H1 (cell line): Measurements from ENCODE around the gene TCF4. TPM values are rescaled to one million over a fixed set of nuclear protein-coding genes. Genes with fewer than 3 reads are reported as not detected.

Experiments used
- CTCF ChIA-PET: fragments of 300-600 bp; sonication (Branson Sonifier 250); formaldehyde crosslinking; loops from one replicate; lab custom pipeline; 2021; ENCODE audit not compliant: partially characterized antibody; lab: Charles Lee
- POLR2A ChIA-PET: fragments of 300-600 bp; sonication (Branson Sonifier 250); formaldehyde crosslinking; loops from one replicate; lab custom pipeline; 2021; ENCODE audit warnings: inconsistent platforms; ENCODE audit not compliant: partially characterized antibody; lab: Charles Lee
- DNase-seq, 2 experiments: peaks; one replicate each; pipeline versions ENCODE4 v3.0.0 to v3.0.0-alpha.2; 2010 to 2022; ENCODE audit warnings: low spot score in 2 of 2, low read depth in 1 of 2, mixed read lengths in 1 of 2
- FAIRE-seq: peaks from 2 replicates; lab custom pipeline; 2011; peaks lifted over from hg19 to GRCh38; lab: Jason Lieb, UNC
- H2AFZ ChIP-seq: 2 replicates; pipeline ENCODE4 v1.8.1; 2012; ENCODE audit warnings: low read length, inconsistent platforms
- H2AK5ac ChIP-seq: 2 replicates; pipeline ENCODE4 v1.6.1; 2013; ENCODE audit warnings: low read depth, low read length
- H2BK120ac ChIP-seq: replicated peaks from 2 replicates; pipeline ENCODE3; 2013; ENCODE audit warnings: low read depth, low read length, inconsistent platforms
- H2BK12ac ChIP-seq: 2 replicates; pipeline ENCODE4 v1.6.1; 2013; ENCODE audit warnings: low read depth, low read length
- H2BK15ac ChIP-seq: 2 replicates; pipeline ENCODE4 v1.6.1; 2013; ENCODE audit warnings: low read length
- H2BK20ac ChIP-seq: 2 replicates; pipeline ENCODE4 v1.6.1; 2013; ENCODE audit warnings: low read length
- H2BK5ac ChIP-seq: 2 replicates; pipeline ENCODE4 v1.6.1; 2013; ENCODE audit warnings: low read depth, low read length
- H3K14ac ChIP-seq: 2 replicates; pipeline ENCODE4 v1.6.1; 2013; ENCODE audit warnings: inconsistent platforms; ENCODE audit not compliant: insufficient read length
- H3K18ac ChIP-seq: 2 replicates; pipeline ENCODE4 v1.6.1; 2013; ENCODE audit warnings: low read length; ENCODE audit errors: extremely low read depth
- H3K23ac ChIP-seq: 2 replicates; pipeline ENCODE4 v1.6.1; 2013; ENCODE audit warnings: inconsistent platforms; ENCODE audit not compliant: insufficient read length
- H3K23me2 ChIP-seq: 2 replicates; pipeline ENCODE4 v1.6.1; 2013; ENCODE audit warnings: low read depth, low read length
- H3K27ac ChIP-seq: 2 replicates; pipeline ENCODE4 v1.6.1; 2011; ENCODE audit warnings: low read depth, low read length, inconsistent platforms
- H3K27me3 ChIP-seq, 4 experiments: replicated peaks in 1 of 4; 1 replicate in 1 of 4; 2 replicates in 3 of 4; pipeline versions ENCODE4 v1.6.1 to v1.8.1; 2011 to 2013; ENCODE audit warnings: low read length in 3 of 4, mild to moderate bottlenecking in 3 of 4, inconsistent platforms in 2 of 4, mixed read lengths in 2 of 4, moderate library complexity in 1 of 4; ENCODE audit not compliant: control insufficient read depth in 3 of 4, insufficient read depth in 3 of 4; ENCODE audit errors: extremely low read depth in 1 of 4
- H3K36me3 ChIP-seq, 4 experiments: 2 replicates each; pipeline versions ENCODE4 v1.6.1 to v1.8.1; 2011 to 2013; ENCODE audit warnings: mild to moderate bottlenecking in 4 of 4, low read length in 3 of 4, moderate library complexity in 2 of 4, control low read depth in 1 of 4, inconsistent platforms in 1 of 4; ENCODE audit not compliant: insufficient read depth in 4 of 4, control insufficient read depth in 2 of 4
- H3K4ac ChIP-seq: replicated peaks from 2 replicates; pipeline ENCODE3; 2013; ENCODE audit warnings: low read length, low read depth, mixed read lengths, inconsistent platforms; ENCODE audit not compliant: insufficient read length
- H3K4me1 ChIP-seq, 4 experiments: replicated peaks in 1 of 4; 1 replicate in 1 of 4; 2 replicates in 3 of 4; pipeline versions ENCODE4 v1.6.1 to v1.8.1; 2011 to 2013; ENCODE audit warnings: low read length in 3 of 4, inconsistent platforms in 2 of 4, mixed read lengths in 1 of 4; ENCODE audit not compliant: insufficient read depth in 4 of 4, control insufficient read depth in 3 of 4
- H3K4me2 ChIP-seq, 2 experiments: 2 replicates each; pipeline versions ENCODE4 v1.6.1 to v1.8.1; 2011 to 2013; ENCODE audit warnings: low read depth in 2 of 2, low read length in 2 of 2, control low read depth in 1 of 2, inconsistent platforms in 1 of 2, mild to moderate bottlenecking in 1 of 2; ENCODE audit not compliant: insufficient read depth in 1 of 2
- H3K4me3 ChIP-seq, 4 experiments: fragments of 200-600, 300-600 bp in 1 of 4; sonication (generic), shearing (Covaris generic), sonication (Bioruptor Twin) in 1 of 4; 2 replicates each; pipeline versions ENCODE4 v1.5.1 to v1.8.1; 2011 to 2016; ENCODE audit warnings: low read length in 4 of 4, low read depth in 3 of 4, control low read depth in 2 of 4, inconsistent platforms in 2 of 4, mild to moderate bottlenecking in 2 of 4, mixed read lengths in 1 of 4, moderate library complexity in 1 of 4; ENCODE audit not compliant: insufficient read depth in 2 of 4; ENCODE audit errors: extremely low read depth in 1 of 4
- H3K56ac ChIP-seq: replicated peaks from 2 replicates; pipeline ENCODE3; 2013; ENCODE audit warnings: low read depth, mild to moderate bottlenecking, mixed read lengths, low read length, inconsistent platforms; ENCODE audit not compliant: insufficient read length
- H3K79me1 ChIP-seq: 2 replicates; pipeline ENCODE4 v1.6.1; 2013; ENCODE audit warnings: low read depth, low read length, control low read depth
- H3K79me2 ChIP-seq, 2 experiments: 2 replicates each; pipeline versions ENCODE4 v1.6.1 to v1.8.1; 2012 to 2013; ENCODE audit warnings: low read length in 2 of 2, mild to moderate bottlenecking in 2 of 2, inconsistent platforms in 1 of 2; ENCODE audit not compliant: insufficient read depth in 2 of 2, control insufficient read depth in 1 of 2
- H3K9ac ChIP-seq, 4 experiments: replicated peaks in 1 of 4; 1 replicate in 1 of 4; 2 replicates in 3 of 4; pipeline versions ENCODE4 v1.6.1 to v1.8.1; 2011 to 2013; ENCODE audit warnings: low read depth in 3 of 4, low read length in 3 of 4, control low read depth in 2 of 4, mild to moderate bottlenecking in 2 of 4, moderate library complexity in 2 of 4, inconsistent platforms in 1 of 4; ENCODE audit errors: extremely low read depth in 1 of 4
- H3K9me3 ChIP-seq, 2 experiments: 2 replicates each; pipeline versions ENCODE4 v1.6.1 to v1.8.1; 2012 to 2013; ENCODE audit warnings: mild to moderate bottlenecking in 2 of 2, moderate library complexity in 2 of 2, control low read depth in 1 of 2, inconsistent platforms in 1 of 2, low read depth in 1 of 2, low read length in 1 of 2, mixed read lengths in 1 of 2; ENCODE audit not compliant: insufficient read depth in 2 of 2
- H4K20me1 ChIP-seq, 2 experiments: replicated peaks in 1 of 2; 2 replicates each; pipeline versions ENCODE3 to v1.8.1; 2011 to 2013; ENCODE audit warnings: inconsistent platforms in 2 of 2, low read length in 2 of 2, mild to moderate bottlenecking in 1 of 2; ENCODE audit not compliant: insufficient read depth in 2 of 2, control insufficient read depth in 1 of 2
- H4K5ac ChIP-seq: 2 replicates; pipeline ENCODE4 v1.6.1; 2013; ENCODE audit warnings: low read length, low read depth, mixed read lengths, inconsistent platforms; ENCODE audit not compliant: insufficient read length
- H4K8ac ChIP-seq: 2 replicates; pipeline ENCODE4 v1.8.0; 2013; ENCODE audit warnings: mild to moderate bottlenecking, moderate library complexity, low read length, inconsistent platforms; ENCODE audit not compliant: insufficient read depth; ENCODE audit errors: extremely low read depth
- H4K91ac ChIP-seq: replicated peaks from 2 replicates; pipeline ENCODE3; 2013; ENCODE audit warnings: low read length, mixed read lengths, inconsistent platforms; ENCODE audit not compliant: insufficient read length
- CEBPB ChIP-seq: IDR thresholded peaks from 2 replicates; pipeline ENCODE4 v1.6.1; 2012; ENCODE audit warnings: low read depth, low read length
- JUND ChIP-seq: IDR thresholded peaks from 2 replicates; pipeline ENCODE4 v1.6.1; 2011; ENCODE audit warnings: mild to moderate bottlenecking, improper control_type of control experiment, low read length
- RNF2 ChIP-seq: fragments of 200-900, 300-1000 bp; sonication (generic); IDR thresholded peaks from 2 replicates; pipeline ENCODE4 v1.7.1; 2016; ENCODE audit warnings: borderline replicate concordance, low read depth, mild to moderate bottlenecking, antibody characterized with exemption, low read length; ENCODE audit not compliant: poor library complexity, severe bottlenecking; ENCODE audit errors: missing control alignments
- WGBS, 2 experiments: shearing (Covaris generic) in 1 of 2; methylation state at CpG; one replicate each; pipeline versions ENCODE4 v1.1.6 to v1.1.7; 2013 to 2015; ENCODE audit warnings: low lambda C conversion rate in 2 of 2, mixed read lengths in 2 of 2, inconsistent platforms in 1 of 2, low coverage in 1 of 2, missing lambda C conversion rate in 1 of 2; ENCODE audit not compliant: insufficient replicate concordance in 2 of 2, insufficient coverage in 1 of 2, insufficient read length in 1 of 2; ENCODE audit errors: extremely low coverage in 1 of 2, missing lambda C conversion rate in 1 of 2; 5-methylcytosine and 5-hydroxymethylcytosine counted together
- polyA plus RNA-seq, 7 experiments: library from polyadenylated mRNA; depleted of rRNA in 3 of 7; stranded (reverse) in 5 of 7; unstranded in 2 of 7; fragments of >200 nt in 5 of 7; fragments of 200-250 nt in 2 of 7; gene quantifications; 1 replicate in 5 of 7; 2 replicates in 1 of 7; 4 replicates in 1 of 7; pipeline versions ENCODE4 v1.2.1 to v1.2.3, GENCODE V29; 2011 to 2013; ENCODE audit warnings: missing spikeins in 2 of 7, mixed read lengths in 2 of 7
- total RNA-seq: library from RNA; stranded (reverse); fragmentation: NEBNext Ultra II Directional; extraction: Animal tissue kit (Norgen Biotek cat#: 25700); gene quantifications from 2 replicates; pipeline ENCODE4 v1.2.1, GENCODE V29; 2021
- TF ChIP-seq, protein P1 (sequence below), 3 experiments: IDR thresholded peaks; 1 replicate in 2 of 3; 2 replicates in 1 of 3; pipeline versions ENCODE4 v1.5.1 to v1.6.1; 2011; ENCODE audit warnings: low read length in 3 of 3, mild to moderate bottlenecking in 3 of 3, inconsistent platforms in 2 of 3, low read depth in 1 of 3, moderate library complexity in 1 of 3; ENCODE audit not compliant: insufficient read depth in 1 of 3; ENCODE audit errors: control extremely low read depth in 1 of 3

The TCF4 gene
- total and polyA plus RNA-seq, 2 of the 8 experiments (the other 6 are each of a cell fraction or from before 2014, with no cell fraction given), result 59.3 to 118 TPM

DNA sequence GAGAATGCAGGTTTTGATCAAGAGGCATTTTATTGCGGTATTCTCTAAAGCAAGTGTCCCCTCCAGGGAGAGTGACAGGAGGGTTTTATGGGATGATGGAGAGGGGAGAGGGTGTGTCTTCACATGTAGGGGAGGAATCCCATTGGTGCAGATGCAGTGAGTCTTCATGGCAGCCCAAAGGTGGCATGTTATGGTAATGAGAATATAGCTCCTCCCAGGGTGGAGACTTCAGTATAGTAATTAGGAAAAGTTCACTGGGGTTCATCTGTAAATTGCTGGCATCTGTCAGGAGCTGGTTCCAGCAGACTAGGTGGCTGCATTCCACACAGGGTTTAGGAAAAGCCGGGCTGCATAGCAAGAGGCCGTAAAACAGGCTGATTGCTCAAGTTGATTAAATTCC, 398.0 kb downstream of the TCF4 start:
- no peak overlapping the region for H2BK15ac ChIP-seq
- POLR2A ChIA-PET, result interaction anchor here (0.6 kb wide), 1 partner anchor 41 kb away, joined by 3 read pairs; no protein-coding TSS in a partner anchor

More for the DNA sequence above, 398.0 kb downstream of the TCF4 start:
- Histone ChIP-seq H2BK120ac (no peak overlapping the region), H3K18ac (no peak overlapping the region), H3K36me3 (no peaks in the 10 kb centered on the region), H3K9me3 (no peaks in the 10 kb centered on the region), H3K4me2 (no peak overlapping the region), H4K8ac (no peak overlapping the region), H3K79me2 (no peaks in the 10 kb centered on the region), H4K91ac (no peak overlapping the region), H4K20me1 (no peaks in the 10 kb centered on the region), H3K79me1 (no peaks in the 10 kb centered on the region), H2AK5ac (no peak overlapping the region), H3K14ac (no peak overlapping the region), H3K9ac (no peak overlapping the region), H4K5ac (no peak overlapping the region), H2BK20ac (no peak overlapping the region), H3K56ac (no peak overlapping the region), H3K4me3 (no peak overlapping the region), H3K27ac (no peak overlapping the region), H2AFZ (no peak overlapping the region), H3K4ac (no peak overlapping the region), H3K23ac (no peak overlapping the region), H3K27me3 (no peaks in the 10 kb centered on the region)
- 91% methylated on average over 3 of the region's 3 CpGs; no CpG with 5 or more reads in 1 of the 2 experiments for WGBS, 2 experiments
- DNase-seq, result no peak
- FAIRE-seq, result peak; percentile 32
- CTCF ChIA-PET, result interaction anchor here (1.0 kb wide), 1 partner anchor 38 kb away, joined by 5 read pairs; no protein-coding TSS in a partner anchor
- TF ChIP-seq JUND (no peak), RNF2 (no peak), CEBPB (0 out of 2 replicates have a peak, but pooled peaks have one; percentile 27)
- TF ChIP-seq, protein P1, sequence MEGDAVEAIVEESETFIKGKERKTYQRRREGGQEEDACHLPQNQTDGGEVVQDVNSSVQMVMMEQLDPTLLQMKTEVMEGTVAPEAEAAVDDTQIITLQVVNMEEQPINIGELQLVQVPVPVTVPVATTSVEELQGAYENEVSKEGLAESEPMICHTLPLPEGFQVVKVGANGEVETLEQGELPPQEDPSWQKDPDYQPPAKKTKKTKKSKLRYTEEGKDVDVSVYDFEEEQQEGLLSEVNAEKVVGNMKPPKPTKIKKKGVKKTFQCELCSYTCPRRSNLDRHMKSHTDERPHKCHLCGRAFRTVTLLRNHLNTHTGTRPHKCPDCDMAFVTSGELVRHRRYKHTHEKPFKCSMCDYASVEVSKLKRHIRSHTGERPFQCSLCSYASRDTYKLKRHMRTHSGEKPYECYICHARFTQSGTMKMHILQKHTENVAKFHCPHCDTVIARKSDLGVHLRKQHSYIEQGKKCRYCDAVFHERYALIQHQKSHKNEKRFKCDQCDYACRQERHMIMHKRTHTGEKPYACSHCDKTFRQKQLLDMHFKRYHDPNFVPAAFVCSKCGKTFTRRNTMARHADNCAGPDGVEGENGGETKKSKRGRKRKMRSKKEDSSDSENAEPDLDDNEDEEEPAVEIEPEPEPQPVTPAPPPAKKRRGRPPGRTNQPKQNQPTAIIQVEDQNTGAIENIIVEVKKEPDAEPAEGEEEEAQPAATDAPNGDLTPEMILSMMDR (IDR thresholded peaks at IDR 0.05; ENCODE audit: control extremely low read depth in 1 of 3, insufficient read depth in 1 of 3, low read depth in 1 of 3, low read length in 3 of 3), result no peak
- TF ChIP-seq, all 59 proteins: peak for 1
- H2BK5ac ChIP-seq, result no peak overlapping the region
- no peaks in the 10 kb centered on the region; the same call in 1 of the 2 replicates for H3K23me2 ChIP-seq
- peaks cover 0 to 2% (median 0%) of the 10 kb centered on the region in 4 experiments; a peak in 1 of 7 replicates for H3K4me1 ChIP-seq
- H2BK12ac ChIP-seq, result no peak overlapping the region
